CD8-positive, alpha-beta memory T cell (primary cell): ENCODE data around the gene EXOC4. TPM values are rescaled to one million over a fixed set of nuclear protein-coding genes. Genes with fewer than 3 reads are reported as not detected.
"Not testable (repeated sequence)": the region's sequence is repeated elsewhere in the genome, so short reads cannot be mapped to it uniquely, and the experiment has no call there.

Experiments used
- CTCF ChIA-PET: fragments of 350-600 bp; sonication (Branson Sonifier 250); formaldehyde crosslinking; loops from one replicate; lab custom pipeline; 2021; ENCODE audit warnings: antibody characterized with exemption; lab: Charles Lee
- POLR2A ChIA-PET: fragments of 350-600 bp; sonication (Branson Sonifier 250); formaldehyde crosslinking; loops from one replicate; lab custom pipeline; 2021; ENCODE audit warnings: antibody characterized with exemption; lab: Charles Lee
- DNase-seq, 5 donors: peaks; one replicate each; pipeline versions ENCODE4 v3.0.0 to v3.0.0-alpha.2; 2020 to 2022; ENCODE audit warnings: mixed read lengths in 1 of 5
- H3K27ac ChIP-seq: one replicate; pipeline ENCODE4 v1.7.0; 2013; ENCODE audit warnings: low read depth, mild to moderate bottlenecking, low read length, moderate library complexity
- H3K27me3 ChIP-seq: 2 replicates; pipeline ENCODE4 v1.7.0; 2013; ENCODE audit warnings: low read length, mild to moderate bottlenecking; ENCODE audit not compliant: insufficient read depth, poor library complexity, severe bottlenecking
- H3K36me3 ChIP-seq: 2 replicates; pipeline ENCODE4 v1.7.0; 2013; ENCODE audit warnings: mild to moderate bottlenecking, low read length, moderate library complexity; ENCODE audit not compliant: insufficient read depth
- H3K4me1 ChIP-seq: 2 replicates; pipeline ENCODE4 v1.7.0; 2013; ENCODE audit warnings: mild to moderate bottlenecking, low read length, moderate library complexity; ENCODE audit not compliant: insufficient read depth
- H3K4me3 ChIP-seq: 2 replicates; pipeline ENCODE4 v1.7.0; 2013; ENCODE audit warnings: mild to moderate bottlenecking, low read length
- H3K9me3 ChIP-seq: 2 replicates; pipeline ENCODE4 v1.7.0; 2013; ENCODE audit warnings: mild to moderate bottlenecking, low read length
- H3K27ac Mint-ChIP-seq, 8 donors: one replicate each; pipeline ENCODE4 v1.8.0; 2020 to 2021; ENCODE audit warnings: mixed read lengths in 8 of 8, mild to moderate bottlenecking in 6 of 8, inconsistent platforms in 3 of 8, moderate library complexity in 3 of 8
- H3K27me3 Mint-ChIP-seq, 2 donors: one replicate each; pipeline ENCODE4 v1.8.0; 2020 to 2021; ENCODE audit warnings: mixed read lengths in 2 of 2, mild to moderate bottlenecking in 1 of 2, moderate library complexity in 1 of 2
- H3K36me3 Mint-ChIP-seq, 3 donors: one replicate each; pipeline ENCODE4 v1.8.0; 2020 to 2021; ENCODE audit warnings: mixed read lengths in 3 of 3, inconsistent platforms in 1 of 3, mild to moderate bottlenecking in 1 of 3
- H3K4me1 Mint-ChIP-seq, 3 donors: one replicate each; pipeline ENCODE4 v1.8.0; 2020 to 2021; ENCODE audit warnings: mixed read lengths in 3 of 3, inconsistent platforms in 1 of 3, mild to moderate bottlenecking in 1 of 3
- H3K4me3 Mint-ChIP-seq, 7 donors: one replicate each; pipeline ENCODE4 v1.8.0; 2020 to 2021; ENCODE audit warnings: mixed read lengths in 7 of 7, mild to moderate bottlenecking in 6 of 7, moderate library complexity in 4 of 7, inconsistent platforms in 2 of 7
- H3K9me3 Mint-ChIP-seq, 5 donors: one replicate each; pipeline ENCODE4 v1.8.0; 2020 to 2022; ENCODE audit warnings: mixed read lengths in 5 of 5, mild to moderate bottlenecking in 3 of 5, moderate library complexity in 2 of 5, inconsistent platforms in 1 of 5
- polyA plus RNA-seq: library from polyadenylated mRNA; unstranded; fragments of 300-500 nt; fragmentation: Illumina TruSeq; gene quantifications from one replicate; pipeline ENCODE4 v1.2.3, GENCODE V29; 2021
- total RNA-seq, 2 experiments: library from RNA; stranded (reverse); gene quantifications; one replicate each; pipeline ENCODE4 v1.2.3, GENCODE V29; 2021

EXOC4 gene
- total and polyA plus RNA-seq, 3 experiments from 2014 or later, result 34.5 to 53.2 (median 50.3) TPM

- H3K9me3 Mint-ChIP-seq, result no peaks in the 10 kb centered on the region
These were observed 519.0 kb downstream of the EXOC4 start for GRCh38 chr7:133771788-133772419.

GRCh38 chr7:133773601-133774000 lies 520.7 kb downstream of the EXOC4 start:
- no peaks in the 10 kb centered on the region for H3K27me3 ChIP-seq
- ChIA-PET POLR2A (no interaction called here), CTCF (no interaction called here)
- no peak for DNase-seq
- H3K9me3 Mint-ChIP-seq, result peaks cover 0 to 5% (median 0%) of the 10 kb centered on the region in 5 donors
- no peak overlapping the region for H3K4me3 Mint-ChIP-seq
- H3K27ac Mint-ChIP-seq, result no peak overlapping the region
- H3K4me1 Mint-ChIP-seq, result no peaks in the 10 kb centered on the region
- peaks cover 6 to 24% (median 7%) of the 10 kb centered on the region in 3 donors for H3K36me3 Mint-ChIP-seq
- H3K4me1 ChIP-seq, result no peaks in the 10 kb centered on the region
- H3K27me3 Mint-ChIP-seq, result no peaks in the 10 kb centered on the region
- H3K36me3 ChIP-seq, result no peaks in the 10 kb centered on the region
- H3K27ac ChIP-seq, result no peak overlapping the region
- no peaks in the 10 kb centered on the region for H3K9me3 ChIP-seq
- H3K4me3 ChIP-seq, result no peak overlapping the region

More at GRCh38 chr7:133771788-133772419, 519.0 kb downstream of the EXOC4 start:
- H3K4me1 ChIP-seq, result no peaks in the 10 kb centered on the region
- Mint-ChIP-seq H3K27me3 (no peaks in the 10 kb centered on the region), H3K27ac (no peak overlapping the region), H3K4me1 (no peaks in the 10 kb centered on the region), H3K36me3 (peaks cover 3 to 10% (median 10%) of the 10 kb centered on the region in 3 donors), H3K4me3 (no peak overlapping the region)
- no peaks in the 10 kb centered on the region for H3K27me3 ChIP-seq
- ChIA-PET POLR2A (no interaction called here), CTCF (interaction anchor here (1.3 kb wide), 1 partner anchor 10 kb away, joined by 3 read pairs; no protein-coding TSS in a partner anchor)
- H3K9me3 ChIP-seq, result no peaks in the 10 kb centered on the region
- DNase-seq, result no peak
- no peak overlapping the region for H3K27ac ChIP-seq
- H3K4me3 ChIP-seq, result no peak overlapping the region
- H3K36me3 ChIP-seq, result no peaks in the 10 kb centered on the region

- Mint-ChIP-seq H3K9me3 (peaks cover 0 to 10% (median 0%) of the 10 kb centered on the region in 5 donors), H3K27me3 (no peaks in the 10 kb centered on the region), H3K36me3 (peaks cover 7 to 36% (median 17%) of the 10 kb centered on the region in 3 donors), H3K4me1 (no peaks in the 10 kb centered on the region), H3K27ac (no peak overlapping the region), H3K4me3 (no peak overlapping the region)
- Histone ChIP-seq H3K27ac (no peak overlapping the region), H3K9me3 (no peaks in the 10 kb centered on the region), H3K4me1 (no peaks in the 10 kb centered on the region), H3K27me3 (no peaks in the 10 kb centered on the region), H3K4me3 (no peak overlapping the region), H3K36me3 (no peaks in the 10 kb centered on the region)
- ChIA-PET POLR2A (no interaction called here), CTCF (no interaction called here)
- no peak for DNase-seq
These were observed 522.3 kb downstream of the EXOC4 start for GRCh38 chr7:133775201-133775600.

- no peak overlapping the region for H3K4me3 ChIP-seq
These were observed 523.4 kb downstream of the EXOC4 start for GRCh38 chr7:133776266-133776665.

DNA sequence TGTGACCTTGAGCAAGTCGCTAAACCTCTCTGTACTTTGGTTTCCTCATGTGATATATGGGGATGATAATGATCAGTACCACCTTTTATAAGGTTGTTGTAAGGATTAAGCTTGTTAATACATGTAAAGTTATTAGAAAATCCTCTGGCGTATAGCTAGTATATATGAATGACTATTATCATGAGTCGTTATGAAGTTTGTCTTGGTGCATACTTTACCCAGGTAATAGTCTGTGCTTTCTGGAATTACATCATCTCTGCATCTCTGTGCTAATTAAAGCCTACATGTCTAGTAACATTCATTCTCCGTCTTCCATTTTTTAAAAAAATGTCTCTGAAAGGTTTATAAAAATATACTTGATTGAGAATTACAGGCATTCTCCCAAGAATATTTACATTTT lies 524.8 kb downstream of the EXOC4 start:
- H3K27me3 Mint-ChIP-seq, result peaks cover 0 to 1% of the 10 kb centered on the region in 2 donors
- Histone ChIP-seq H3K27me3 (no peaks in the 10 kb centered on the region), H3K9me3 (no peaks in the 10 kb centered on the region), H3K27ac (no peak overlapping the region), H3K4me1 (no peaks in the 10 kb centered on the region), H3K36me3 (no peaks in the 10 kb centered on the region), H3K4me3 (no peak overlapping the region)
- no peak overlapping the region for H3K27ac Mint-ChIP-seq
- peaks cover 11 to 36% (median 21%) of the 10 kb centered on the region in 3 donors for H3K36me3 Mint-ChIP-seq
- ChIA-PET POLR2A (no interaction called here), CTCF (no interaction called here)
- no peak overlapping the region for H3K4me3 Mint-ChIP-seq
- DNase-seq, result no peak
- peaks cover 0 to 10% (median 0%) of the 10 kb centered on the region in 5 donors for H3K9me3 Mint-ChIP-seq
- no peaks in the 10 kb centered on the region for H3K4me1 Mint-ChIP-seq

More at GRCh38 chr7:133776266-133776665, 523.4 kb downstream of the EXOC4 start:
- Histone ChIP-seq H3K4me1 (no peaks in the 10 kb centered on the region), H3K36me3 (no peaks in the 10 kb centered on the region), H3K27ac (no peak overlapping the region), H3K27me3 (no peaks in the 10 kb centered on the region), H3K9me3 (no peaks in the 10 kb centered on the region)
- ChIA-PET POLR2A (no interaction called here), CTCF (no interaction called here)
- peaks cover 0 to 1% of the 10 kb centered on the region in 2 donors for H3K27me3 Mint-ChIP-seq
- H3K27ac Mint-ChIP-seq, result no peak overlapping the region
- no peaks in the 10 kb centered on the region for H3K4me1 Mint-ChIP-seq
- H3K4me3 Mint-ChIP-seq, result no peak overlapping the region
- DNase-seq, result no peak
- H3K9me3 Mint-ChIP-seq, result peaks cover 0 to 10% (median 0%) of the 10 kb centered on the region in 5 donors
- H3K36me3 Mint-ChIP-seq, result peaks cover 10 to 36% (median 20%) of the 10 kb centered on the region in 3 donors

DNA sequence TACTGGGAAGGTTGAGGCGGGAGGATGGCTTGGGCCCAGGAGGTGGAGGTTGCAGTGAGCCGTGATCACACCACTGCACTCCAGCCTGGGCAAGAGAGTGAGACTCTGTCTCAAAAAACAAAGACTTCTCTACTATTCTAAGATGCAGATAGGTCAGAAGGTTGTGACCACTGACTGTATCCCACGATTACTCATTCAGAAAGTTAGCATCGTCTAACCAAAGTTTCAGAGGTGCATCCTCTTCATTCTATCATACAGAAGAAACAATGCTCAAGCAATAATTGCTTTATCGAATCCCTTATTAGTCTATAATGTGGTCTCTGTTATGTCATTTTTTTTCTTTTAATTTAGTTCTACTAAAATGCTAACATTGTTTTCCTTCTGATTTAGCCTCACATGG lies 525.6 kb downstream of the EXOC4 start:
- DNase-seq, result no peak
- H3K4me3 ChIP-seq, result no peak overlapping the region
- H3K27ac ChIP-seq, result no peak overlapping the region
- H3K27me3 ChIP-seq, result no peaks in the 10 kb centered on the region
- H3K9me3 ChIP-seq, result no peaks in the 10 kb centered on the region
- no peak overlapping the region for H3K4me3 Mint-ChIP-seq
- H3K27ac Mint-ChIP-seq, result no peak overlapping the region
- no peaks in the 10 kb centered on the region for H3K4me1 Mint-ChIP-seq
- peaks cover 0 to 1% of the 10 kb centered on the region in 2 donors for H3K27me3 Mint-ChIP-seq
- ChIA-PET POLR2A (no interaction called here), CTCF (no interaction called here)
- H3K36me3 Mint-ChIP-seq, result peaks cover 11 to 38% (median 21%) of the 10 kb centered on the region in 3 donors
- peaks cover 0 to 10% (median 0%) of the 10 kb centered on the region in 5 donors for H3K9me3 Mint-ChIP-seq
- H3K36me3 ChIP-seq, result no peaks in the 10 kb centered on the region
- no peaks in the 10 kb centered on the region for H3K4me1 ChIP-seq

DNA sequence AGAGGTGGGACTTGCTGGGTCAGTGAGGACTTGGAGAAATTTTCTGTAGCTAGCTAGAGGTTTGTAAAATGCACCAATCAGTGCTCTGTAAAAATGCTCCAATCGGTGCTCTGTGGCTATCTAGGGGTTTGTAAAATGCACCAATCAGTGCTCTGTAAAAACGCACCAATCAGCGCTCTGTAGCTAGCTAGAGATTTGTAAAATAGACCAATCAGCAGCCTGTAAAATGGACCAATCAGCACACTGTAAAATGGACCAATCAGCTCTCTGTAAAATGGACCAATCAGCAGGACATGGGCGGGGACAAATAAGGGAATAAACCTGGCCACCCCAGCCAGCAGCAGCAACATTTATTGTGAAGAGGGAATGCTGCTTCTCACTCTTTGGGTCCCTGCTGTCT lies 526.7 kb downstream of the EXOC4 start:
- H3K36me3 ChIP-seq, H3K27me3 Mint-ChIP-seq, DNase-seq, H3K4me3 ChIP-seq, POLR2A ChIA-PET, H3K4me1 Mint-ChIP-seq, H3K27ac Mint-ChIP-seq, H3K4me1 ChIP-seq, H3K9me3 ChIP-seq, H3K9me3 Mint-ChIP-seq, H3K27ac ChIP-seq, H3K27me3 ChIP-seq, H3K4me3 Mint-ChIP-seq: not testable (repeated sequence)
- CTCF ChIA-PET, result interaction anchor here (1.1 kb wide), 1 partner anchor 17 kb away, joined by 3 read pairs; no protein-coding TSS in a partner anchor
- peaks cover 11 to 40% (median 21%) of the 10 kb centered on the region in 3 donors for H3K36me3 Mint-ChIP-seq

DNA sequence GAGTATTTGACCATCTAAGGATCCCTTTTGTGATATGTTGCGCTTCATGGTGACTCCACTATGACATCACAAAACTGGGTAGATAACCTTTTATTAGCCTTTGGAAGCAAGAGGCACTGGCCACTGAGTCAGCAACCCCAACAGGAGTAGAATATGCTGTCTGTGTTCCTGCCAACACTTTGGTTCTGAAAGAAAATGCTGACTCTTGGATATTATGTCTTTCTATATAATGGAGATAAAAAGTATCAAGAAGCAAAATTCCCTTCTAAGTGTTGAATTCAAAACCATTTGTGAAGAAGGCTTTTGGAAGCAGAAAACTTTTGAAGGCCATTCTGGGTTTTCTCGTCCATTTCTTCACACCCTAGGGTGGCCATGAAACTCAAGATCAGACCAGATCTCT lies 528.0 kb downstream of the EXOC4 start:
- Mint-ChIP-seq H3K36me3 (peaks cover 11 to 38% (median 23%) of the 10 kb centered on the region in 3 donors), H3K4me3 (no peak overlapping the region), H3K9me3 (peaks cover 0 to 10% (median 0%) of the 10 kb centered on the region in 5 donors), H3K4me1 (no peaks in the 10 kb centered on the region), H3K27ac (no peak overlapping the region), H3K27me3 (peaks cover 0 to 1% of the 10 kb centered on the region in 2 donors)
- no peak overlapping the region for H3K27ac ChIP-seq
- H3K36me3 ChIP-seq, result no peaks in the 10 kb centered on the region
- DNase-seq, result no peak
- POLR2A ChIA-PET, result no interaction called here
- no peaks in the 10 kb centered on the region for H3K27me3 ChIP-seq
- CTCF ChIA-PET, result interaction anchor here (1.1 kb wide), 1 partner anchor 15 kb away, joined by 3 read pairs; no protein-coding TSS in a partner anchor
- H3K9me3 ChIP-seq, result no peaks in the 10 kb centered on the region
- no peaks in the 10 kb centered on the region for H3K4me1 ChIP-seq
- H3K4me3 ChIP-seq, result no peak overlapping the region
